OCI-LY1 (cell line): Measurements from ENCODE around the gene ZNF583.

Experiments
- H2AFZ ChIP-seq: fragments of 200-600 bp; sonication (generic), shearing (Covaris generic); 2 replicates; pipeline ENCODE4 v1.6.0; 2014; ENCODE audit warnings: antibody characterized with exemption, mild to moderate bottlenecking, low read length
- H3F3A ChIP-seq: fragments of 200-600 bp; sonication (generic), shearing (Covaris generic); 2 replicates; pipeline ENCODE4 v1.6.0; 2014; ENCODE audit warnings: mild to moderate bottlenecking, antibody characterized with exemption, low read length, moderate library complexity; ENCODE audit not compliant: insufficient read depth
- H3K27ac ChIP-seq: fragments of 200-600 bp; sonication (generic); 2 replicates; pipeline ENCODE4 v1.5.1; 2014; ENCODE audit warnings: low read length, mixed run types, mild to moderate bottlenecking, low read depth; ENCODE audit not compliant: poor library complexity, severe bottlenecking
- H3K27me3 ChIP-seq: fragments of 200-600 bp; sonication (generic); 2 replicates; pipeline ENCODE4 v1.6.0; 2014; ENCODE audit warnings: antibody characterized with exemption, mild to moderate bottlenecking, low read length, moderate library complexity; ENCODE audit not compliant: insufficient read depth
- H3K36me3 ChIP-seq: fragments of 200-600 bp; sonication (generic); 2 replicates; pipeline ENCODE4 v1.6.1; 2014; ENCODE audit warnings: mild to moderate bottlenecking, antibody characterized with exemption, low read length, moderate library complexity, mixed read lengths; ENCODE audit not compliant: insufficient read depth
- H3K4me1 ChIP-seq: fragments of 200-600 bp; sonication (generic); 2 replicates; pipeline ENCODE4 v1.5.1; 2014; ENCODE audit warnings: mild to moderate bottlenecking, low read length, moderate library complexity; ENCODE audit not compliant: insufficient read depth, severe bottlenecking
- H3K4me2 ChIP-seq: fragments of 200-600 bp; sonication (generic), shearing (Covaris generic); 2 replicates; pipeline ENCODE4 v1.6.1; 2014; ENCODE audit warnings: low read length
- H3K4me3 ChIP-seq: fragments of 200-600 bp; sonication (generic); 2 replicates; pipeline ENCODE4 v1.5.1; 2014; ENCODE audit warnings: low read length, low read depth, mild to moderate bottlenecking, mixed read lengths; ENCODE audit not compliant: poor library complexity, severe bottlenecking
- H3K79me2 ChIP-seq: fragments of 200-600 bp; shearing (Covaris generic); 2 replicates; pipeline ENCODE4 v1.6.1; 2016; ENCODE audit warnings: mixed run types, low read length, mixed read lengths; ENCODE audit not compliant: insufficient read depth
- H3K9ac ChIP-seq: fragments of 200-600 bp; sonication (generic), shearing (Covaris generic); 2 replicates; pipeline ENCODE4 v1.6.1; 2014; ENCODE audit warnings: mild to moderate bottlenecking, low read length, mixed read lengths
- H3K9me2 ChIP-seq: fragments of 200-600 bp; sonication (generic), shearing (Covaris generic); 2 replicates; pipeline ENCODE4 v1.6.1; 2014; ENCODE audit warnings: low read depth, mild to moderate bottlenecking, low read length, mixed read lengths
- H3K9me3 ChIP-seq: fragments of 200-600 bp; shearing (Covaris generic); 2 replicates; pipeline ENCODE4 v1.6.1; 2014; ENCODE audit warnings: low read length, mixed read lengths
- H4K20me1 ChIP-seq: fragments of 200-600 bp; sonication (generic), shearing (Covaris generic); 2 replicates; pipeline ENCODE4 v1.6.0; 2016; ENCODE audit warnings: mild to moderate bottlenecking, low read length; ENCODE audit not compliant: insufficient read depth
- EZH2 ChIP-seq: fragments of 200-600 bp; sonication (generic), shearing (Covaris generic); IDR thresholded peaks from 2 replicates; pipeline ENCODE4 v1.8.0; 2017; ENCODE audit warnings: borderline replicate concordance, mixed run types, mild to moderate bottlenecking, antibody characterized with exemption, low read length, moderate library complexity, mixed read lengths
- TF ChIP-seq, protein P1 (sequence below): fragments of 200-600 bp; sonication (generic), shearing (Covaris generic); IDR thresholded peaks from 2 replicates; pipeline ENCODE4 v1.5.1; 2017; ENCODE audit warnings: mild to moderate bottlenecking, antibody characterized with exemption, low read length, moderate library complexity, mixed read lengths

Gene ZNF583

DNA sequence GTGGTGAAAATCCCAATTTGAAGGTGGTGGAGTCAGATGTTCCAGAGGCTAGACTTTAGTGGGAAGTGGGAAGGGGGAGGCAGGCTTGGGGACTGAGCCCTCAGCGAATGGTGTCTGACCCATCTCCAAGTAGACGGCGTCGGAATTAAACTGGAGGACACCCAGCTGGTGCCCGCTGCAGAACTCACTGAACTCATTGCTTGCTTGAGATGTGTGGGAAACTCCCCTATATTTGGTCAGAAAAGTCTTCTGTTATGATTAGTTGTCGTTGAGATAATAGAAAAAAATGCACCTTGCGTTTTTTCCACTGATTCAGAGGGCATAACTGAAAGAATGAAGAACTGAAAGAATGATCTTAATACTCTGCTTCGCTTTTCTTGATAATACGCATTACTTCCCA is 871 bp upstream of the ZNF583 start:
- peak overlapping the region; percentile 65 for H3K9ac ChIP-seq

DNA sequence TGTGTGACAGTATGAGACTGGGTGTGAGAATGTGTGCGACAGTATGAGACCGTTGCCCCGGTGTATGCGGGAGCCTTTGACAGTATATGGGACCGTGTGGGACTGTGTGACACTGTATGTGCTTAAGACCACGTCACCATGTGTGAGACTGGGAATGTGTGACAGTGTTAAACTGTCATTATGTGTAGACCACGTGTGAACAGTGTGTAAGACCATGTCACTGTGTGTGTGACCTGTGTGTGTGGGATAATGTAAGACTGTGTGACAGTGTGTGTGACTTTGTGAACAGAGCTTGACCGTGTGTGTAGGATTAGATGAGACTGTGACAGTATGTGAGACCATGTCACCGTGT is 549 bp downstream of the ZNF583 start:
- Histone ChIP-seq H3K9me3 (peaks cover 15% of the 10 kb centered on the region), H3K9ac (peak overlapping the region; percentile 65; the same call in 1 of the 2 replicates), H3K27ac (no peak overlapping the region), H3K27me3 (no peaks in the 10 kb centered on the region), H2AFZ (no peak overlapping the region), H3K4me1 (peaks cover 8% of the 10 kb centered on the region), H3K36me3 (peaks cover 28% of the 10 kb centered on the region), H3K9me2 (no peaks in the 10 kb centered on the region), H3F3A (no peaks in the 10 kb centered on the region), H3K4me2 (peak overlapping the region; percentile 68), H3K4me3 (peak overlapping the region; percentile 69), H4K20me1 (no peaks in the 10 kb centered on the region), H3K79me2 (no peaks in the 10 kb centered on the region)
- no peak for TF ChIP-seq EZH2
- TF ChIP-seq, protein P1, sequence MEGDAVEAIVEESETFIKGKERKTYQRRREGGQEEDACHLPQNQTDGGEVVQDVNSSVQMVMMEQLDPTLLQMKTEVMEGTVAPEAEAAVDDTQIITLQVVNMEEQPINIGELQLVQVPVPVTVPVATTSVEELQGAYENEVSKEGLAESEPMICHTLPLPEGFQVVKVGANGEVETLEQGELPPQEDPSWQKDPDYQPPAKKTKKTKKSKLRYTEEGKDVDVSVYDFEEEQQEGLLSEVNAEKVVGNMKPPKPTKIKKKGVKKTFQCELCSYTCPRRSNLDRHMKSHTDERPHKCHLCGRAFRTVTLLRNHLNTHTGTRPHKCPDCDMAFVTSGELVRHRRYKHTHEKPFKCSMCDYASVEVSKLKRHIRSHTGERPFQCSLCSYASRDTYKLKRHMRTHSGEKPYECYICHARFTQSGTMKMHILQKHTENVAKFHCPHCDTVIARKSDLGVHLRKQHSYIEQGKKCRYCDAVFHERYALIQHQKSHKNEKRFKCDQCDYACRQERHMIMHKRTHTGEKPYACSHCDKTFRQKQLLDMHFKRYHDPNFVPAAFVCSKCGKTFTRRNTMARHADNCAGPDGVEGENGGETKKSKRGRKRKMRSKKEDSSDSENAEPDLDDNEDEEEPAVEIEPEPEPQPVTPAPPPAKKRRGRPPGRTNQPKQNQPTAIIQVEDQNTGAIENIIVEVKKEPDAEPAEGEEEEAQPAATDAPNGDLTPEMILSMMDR, result no peak

More for the DNA sequence above, 871 bp upstream of the ZNF583 start:
- Histone ChIP-seq H3K4me3 (peak overlapping the region; percentile 69), H3K27me3 (no peaks in the 10 kb centered on the region), H3K9me3 (peaks cover 15% of the 10 kb centered on the region), H3F3A (no peaks in the 10 kb centered on the region), H3K36me3 (peaks cover 16% of the 10 kb centered on the region), H4K20me1 (no peaks in the 10 kb centered on the region), H3K4me2 (peak overlapping the region; percentile 68), H2AFZ (no peak overlapping the region), H3K27ac (no peak overlapping the region), H3K4me1 (peaks cover 8% of the 10 kb centered on the region), H3K9me2 (no peaks in the 10 kb centered on the region), H3K79me2 (no peaks in the 10 kb centered on the region)
- TF ChIP-seq, protein P1, result no peak
- no peak for TF ChIP-seq EZH2

DNA sequence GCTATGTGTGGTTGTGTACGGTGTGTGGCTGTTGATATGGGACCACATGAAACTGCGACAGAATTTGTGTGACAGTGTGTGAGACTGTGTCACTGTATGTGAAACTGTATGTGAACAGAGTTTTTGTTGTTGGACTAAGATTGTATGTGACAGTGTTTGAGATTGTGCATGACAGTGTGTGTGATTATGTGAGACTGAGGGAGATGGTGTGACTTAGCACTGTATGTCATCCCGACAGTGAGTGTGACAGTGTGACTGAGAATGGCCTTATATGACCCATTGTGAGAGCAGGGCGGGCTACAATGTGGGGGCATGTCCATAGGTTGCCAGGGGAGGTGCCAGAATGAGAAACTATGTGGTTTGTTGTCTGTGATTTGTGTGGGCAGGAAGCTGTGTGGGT is 930 bp downstream of the ZNF583 start:
- Histone ChIP-seq H3K27ac (no peak overlapping the region), H3K79me2 (no peaks in the 10 kb centered on the region), H3K9me2 (no peaks in the 10 kb centered on the region), H3K4me2 (peak overlapping the region; percentile 68), H2AFZ (no peak overlapping the region), H3K4me3 (peak overlapping the region; percentile 69), H4K20me1 (no peaks in the 10 kb centered on the region), H3K4me1 (peaks cover 8% of the 10 kb centered on the region), H3K9me3 (peaks cover 15% of the 10 kb centered on the region), H3F3A (no peaks in the 10 kb centered on the region), H3K27me3 (no peaks in the 10 kb centered on the region), H3K9ac (no peak overlapping the region; the same call in 1 of the 2 replicates), H3K36me3 (peaks cover 32% of the 10 kb centered on the region)
- TF ChIP-seq, protein P1, result no peak
- TF ChIP-seq EZH2, result no peak
